Gastroesophageal sphincter (tissue), 3 donors: Measurements from ENCODE around the gene KLHDC4.

Experiments
- EP300 ChIP-seq: sonication (generic); formaldehyde crosslinking; IDR thresholded peaks from one replicate; pipeline ENCODE4 v1.6.1; 2017; ENCODE audit warnings: antibody characterized with exemption, mild to moderate bottlenecking
- TF ChIP-seq, protein P1 (sequence below), 4 experiments: fragments of 200-600 bp in 2 of 4; fragments of 450-650 bp in 2 of 4; sonication (generic) in 1 of 4; IDR thresholded peaks; one replicate each; pipeline ENCODE4 v1.5.1; 2017 to 2019; ENCODE audit warnings: antibody characterized with exemption in 4 of 4, mild to moderate bottlenecking in 2 of 4, moderate library complexity in 2 of 4

DNA sequence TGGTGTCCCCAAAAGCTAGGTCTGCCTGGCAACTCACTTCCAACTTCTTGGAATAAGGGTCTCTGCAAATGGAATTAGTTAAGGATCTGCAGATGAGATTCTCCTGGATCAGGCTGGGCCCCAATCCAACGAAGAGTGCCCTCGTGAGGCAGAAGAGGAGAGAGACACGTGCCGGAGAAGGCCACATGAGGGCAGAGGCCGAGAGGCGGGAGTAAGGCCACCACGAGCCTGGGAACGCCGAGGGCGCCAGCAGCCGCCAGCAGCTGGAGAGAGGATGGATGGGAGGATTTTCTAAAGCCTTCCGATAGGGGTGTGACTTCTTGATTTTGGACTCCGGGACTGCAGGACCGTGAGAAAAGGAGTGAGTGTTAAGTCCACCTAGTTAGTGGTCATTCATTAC is 87.2 kb downstream of the KLHDC4 start:
- TF ChIP-seq, protein P1, sequence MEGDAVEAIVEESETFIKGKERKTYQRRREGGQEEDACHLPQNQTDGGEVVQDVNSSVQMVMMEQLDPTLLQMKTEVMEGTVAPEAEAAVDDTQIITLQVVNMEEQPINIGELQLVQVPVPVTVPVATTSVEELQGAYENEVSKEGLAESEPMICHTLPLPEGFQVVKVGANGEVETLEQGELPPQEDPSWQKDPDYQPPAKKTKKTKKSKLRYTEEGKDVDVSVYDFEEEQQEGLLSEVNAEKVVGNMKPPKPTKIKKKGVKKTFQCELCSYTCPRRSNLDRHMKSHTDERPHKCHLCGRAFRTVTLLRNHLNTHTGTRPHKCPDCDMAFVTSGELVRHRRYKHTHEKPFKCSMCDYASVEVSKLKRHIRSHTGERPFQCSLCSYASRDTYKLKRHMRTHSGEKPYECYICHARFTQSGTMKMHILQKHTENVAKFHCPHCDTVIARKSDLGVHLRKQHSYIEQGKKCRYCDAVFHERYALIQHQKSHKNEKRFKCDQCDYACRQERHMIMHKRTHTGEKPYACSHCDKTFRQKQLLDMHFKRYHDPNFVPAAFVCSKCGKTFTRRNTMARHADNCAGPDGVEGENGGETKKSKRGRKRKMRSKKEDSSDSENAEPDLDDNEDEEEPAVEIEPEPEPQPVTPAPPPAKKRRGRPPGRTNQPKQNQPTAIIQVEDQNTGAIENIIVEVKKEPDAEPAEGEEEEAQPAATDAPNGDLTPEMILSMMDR (IDR thresholded peaks at IDR 0.05): no peak
- no peak for TF ChIP-seq EP300
